Measurements from ENCODE around the gene SAMD4B. TPM values are rescaled to one million over a fixed set of nuclear protein-coding genes. Genes with fewer than 3 reads are reported as not detected.

SAMD4B gene
- total and polyA plus RNA-seq, 2 experiments from 2014 or later, result 104 to 172 TPM

GRCh38 chr19:39360599-39360998 lies 18.4 kb downstream of the SAMD4B start (continued):
- TF ChIP-seq ZNF462 (CRISPR knock-in tag; IDR thresholded peaks at IDR 0.05) (no peak), CTCF (conservative IDR thresholded peaks at IDR 0.05; ENCODE audit: low read depth in 2 of 2) (no peak), REST (IDR thresholded peaks at IDR 0.05; ENCODE audit: unreplicated experiment) (no peak), JUNB (IDR thresholded peaks at IDR 0.05; ENCODE audit: unreplicated experiment) (no peak), EZH2 (IDR thresholded peaks at IDR 0.05; ENCODE audit: low read depth, unreplicated experiment) (no peak)

Measured in GM23338 (cell line).